MM.1S (cell line): ENCODE measurements around the gene AHCYL1.

Experiments
- CTCF ChIP-seq: fragments of 300-600 bp; sonication (generic); IDR thresholded peaks from 2 replicates; pipeline ENCODE4 v1.5.1; 2016; ENCODE audit warnings: antibody characterized with exemption, low read length, mixed read lengths
- EZH2 ChIP-seq: fragments of 300-600 bp; sonication (generic); optimal IDR thresholded peaks from 2 replicates; pipeline ENCODE3; 2017; ENCODE audit warnings: low read depth, mild to moderate bottlenecking, antibody characterized with exemption, low read length, mixed read lengths
- EZH2phosphoT487 ChIP-seq: fragments of 300-600 bp; sonication (generic); IDR thresholded peaks from 2 replicates; pipeline ENCODE4 v1.6.1; 2018; ENCODE audit warnings: antibody characterized with exemption, low read length

DNA sequence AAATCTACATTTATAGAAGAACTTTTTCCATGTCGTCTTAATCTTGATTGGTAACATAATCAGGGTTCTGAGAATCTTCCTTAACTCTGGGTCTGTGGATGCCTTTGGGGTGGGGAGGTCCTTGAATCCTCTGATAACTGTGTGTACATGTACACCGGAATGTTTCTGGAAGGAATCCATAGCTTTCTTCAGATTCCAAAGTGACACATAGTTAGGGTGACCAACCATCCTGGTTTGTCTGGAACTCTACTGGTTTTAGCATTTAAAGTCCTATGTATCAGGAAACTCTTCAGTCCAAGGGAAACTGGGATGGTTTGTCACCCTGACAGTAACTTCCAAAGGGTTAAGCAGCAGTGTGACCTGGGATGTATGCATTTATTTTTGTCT, 66.7 kb downstream of the AHCYL1 start:
- no peak for TF ChIP-seq CTCF
- TF ChIP-seq EZH2: no peak
- TF ChIP-seq EZH2phosphoT487: no peak
